ENCODE data around the gene PKP1.

The PKP1 gene

GRCh38 chr1:201310251-201310985, 27.1 kb downstream of the PKP1 start:
- no peak for DNase-seq

GRCh38 chr1:201310986-201311355, 27.7 kb downstream of the PKP1 start:
- DNase-seq, result no peak

GRCh38 chr1:201311356-201312011, 28.2 kb downstream of the PKP1 start:
- DNase-seq, result no peak

GRCh38 chr1:201312298-201312697, 29.0 kb downstream of the PKP1 start:
- DNase-seq, result no peak

- DNase-seq, result no peak
Measured at GRCh38 chr1:201313086-201313485, 29.8 kb downstream of the PKP1 start.

GRCh38 chr1:201316556-201316955, 33.2 kb downstream of the PKP1 start:
- DNase-seq, result no peak

- no peak for DNase-seq
Measured at GRCh38 chr1:201317551-201317950, 34.2 kb downstream of the PKP1 start.

GRCh38 chr1:201318504-201319340, 35.4 kb downstream of the PKP1 start:
- DNase-seq, result no peak

GRCh38 chr1:201319631-201320030, 36.3 kb downstream of the PKP1 start:
- no peak for DNase-seq

- DNase-seq, result no peak
Measured at GRCh38 chr1:201320168-201320788, 37.0 kb downstream of the PKP1 start.

- DNase-seq, result no peak
Measured at GRCh38 chr1:201321826-201322390, 38.6 kb downstream of the PKP1 start.

GRCh38 chr1:201322653-201323510, 39.6 kb downstream of the PKP1 start:
- no peak for DNase-seq

GRCh38 chr1:201324306-201324705, 41.0 kb downstream of the PKP1 start:
- DNase-seq, result no peak

- DNase-seq, result no peak
Measured at GRCh38 chr1:201324821-201325677, 41.7 kb downstream of the PKP1 start.

GRCh38 chr1:201325678-201326060, 42.4 kb downstream of the PKP1 start:
- no peak for DNase-seq

GRCh38 chr1:201326710-201327109, 43.4 kb downstream of the PKP1 start:
- no peak for DNase-seq

GRCh38 chr1:201327687-201328240, 44.5 kb downstream of the PKP1 start:
- DNase-seq, result no peak

- DNase-seq, result no peak
Measured at GRCh38 chr1:201328576-201328975, 45.3 kb downstream of the PKP1 start.

GRCh38 chr1:201329286-201329685, 46.0 kb downstream of the PKP1 start:
- no peak for DNase-seq

- DNase-seq, result no peak
Measured at GRCh38 chr1:201329801-201330200, 46.5 kb downstream of the PKP1 start.

- no peak for DNase-seq
Measured at GRCh38 chr1:201330541-201330940, 47.2 kb downstream of the PKP1 start.
